IMR-90 (cell line): ENCODE measurements around the gene TECPR2. TPM values are rescaled to one million over a fixed set of nuclear protein-coding genes. Genes with fewer than 3 reads are reported as not detected.

Experiments used
- POLR2A ChIP-seq: IDR thresholded peaks from 2 replicates; pipeline ENCODE4 v1.6.1; 2012; ENCODE audit warnings: mild to moderate bottlenecking, low read depth, low read length
- RAD21 ChIP-seq: IDR thresholded peaks from 2 replicates; pipeline ENCODE4 v1.6.1; 2012; ENCODE audit warnings: low read length, improper control_type of control experiment
- RFX5 ChIP-seq: IDR thresholded peaks from 2 replicates; pipeline ENCODE4 v1.8.0; 2012; ENCODE audit warnings: low read depth, mild to moderate bottlenecking, low read length, moderate library complexity
- polyA plus RNA-seq, 3 experiments: library from polyadenylated mRNA; depleted of rRNA; stranded (reverse); fragments of >200 nt; gene quantifications; 2 replicates each; pipeline ENCODE4 v1.2.3, GENCODE V29; 2012; ENCODE audit warnings: low replicate concordance in 1 of 3
- total RNA-seq: library from RNA; depleted of rRNA; stranded (reverse); fragments of >200 nt; gene quantifications from 2 replicates; pipeline ENCODE4 v1.2.3, GENCODE V29; 2012
- TF ChIP-seq, protein P1 (sequence below): fragments of 150-350 bp; IDR thresholded peaks from 2 replicates; pipeline ENCODE4 v1.6.1; 2016; ENCODE audit warnings: low read depth, mild to moderate bottlenecking, low read length, moderate library complexity, borderline replicate concordance

TECPR2 gene
- total and polyA plus RNA-seq, 2 of the 4 experiments (the other 2 are of a cell fraction): 9.5 to 11.7 TPM

DNA sequence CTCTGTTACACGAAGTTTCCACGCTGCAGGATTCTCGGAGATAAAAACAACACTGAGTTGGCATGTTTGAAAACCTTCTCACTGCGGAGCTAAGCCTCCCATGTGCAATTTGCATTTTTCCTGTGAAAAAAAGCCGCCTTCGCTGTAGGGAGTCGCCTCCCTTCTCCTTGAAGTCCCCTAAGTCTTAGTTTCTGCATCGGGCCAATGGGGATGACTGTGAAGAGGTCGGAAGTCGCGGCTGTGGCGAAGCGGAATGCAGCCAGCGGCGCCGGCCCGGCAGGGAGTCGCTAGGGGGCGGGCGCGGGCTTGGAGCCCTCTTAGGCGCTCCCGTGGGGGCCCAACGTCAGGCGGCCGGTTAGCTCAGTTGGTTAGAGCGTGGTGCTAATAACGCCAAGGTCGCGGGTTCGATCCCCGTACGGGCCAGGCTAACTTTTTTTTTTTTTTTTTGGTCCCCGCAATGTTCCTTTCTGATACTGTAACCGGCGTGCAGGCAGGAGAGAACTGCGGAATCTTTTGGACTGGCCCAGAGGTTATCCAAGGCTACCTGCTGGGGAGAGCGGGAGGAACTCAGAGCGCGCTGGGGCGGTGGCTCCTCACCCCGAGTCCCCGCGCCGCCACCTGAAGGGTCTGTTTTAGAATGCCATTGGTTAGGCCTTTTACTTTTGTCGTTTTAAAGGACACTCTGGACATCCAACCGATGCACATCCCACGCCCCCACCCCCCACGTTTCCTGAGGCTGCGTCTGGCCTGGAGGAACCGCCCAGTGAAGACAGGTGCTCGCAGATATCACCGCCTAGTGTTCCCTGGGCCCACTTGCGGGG lies 45.8 kb upstream of the TECPR2 start (continued):
- TF ChIP-seq, protein P1, sequence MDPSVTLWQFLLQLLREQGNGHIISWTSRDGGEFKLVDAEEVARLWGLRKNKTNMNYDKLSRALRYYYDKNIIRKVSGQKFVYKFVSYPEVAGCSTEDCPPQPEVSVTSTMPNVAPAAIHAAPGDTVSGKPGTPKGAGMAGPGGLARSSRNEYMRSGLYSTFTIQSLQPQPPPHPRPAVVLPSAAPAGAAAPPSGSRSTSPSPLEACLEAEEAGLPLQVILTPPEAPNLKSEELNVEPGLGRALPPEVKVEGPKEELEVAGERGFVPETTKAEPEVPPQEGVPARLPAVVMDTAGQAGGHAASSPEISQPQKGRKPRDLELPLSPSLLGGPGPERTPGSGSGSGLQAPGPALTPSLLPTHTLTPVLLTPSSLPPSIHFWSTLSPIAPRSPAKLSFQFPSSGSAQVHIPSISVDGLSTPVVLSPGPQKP: no peak
- TF ChIP-seq POLR2A (no peak), RFX5 (no peak), RAD21 (no peak)
